HepG2 (cell line): Measurements from ENCODE around the gene CLMP. TPM values are rescaled to one million over a fixed set of nuclear protein-coding genes. Genes with fewer than 3 reads are reported as not detected.

Experiments used
- ZNF431 ChIP-seq: sonication (generic); formaldehyde crosslinking; IDR thresholded peaks from 2 replicates; pipeline ENCODE4 v1.9.0; 2022; ENCODE audit warnings: missing genetic modification reagents, low read depth, mild to moderate bottlenecking, borderline replicate concordance
- ZNF501 ChIP-seq: sonication (generic); formaldehyde crosslinking; IDR thresholded peaks from 2 replicates; pipeline ENCODE4 v1.5.1; 2020; ENCODE audit warnings: mild to moderate bottlenecking, moderate library complexity, missing genetic modification reagents
- polyA plus RNA-seq, 8 experiments: library from polyadenylated mRNA; depleted of rRNA in 3 of 8; stranded (reverse) in 7 of 8; unstranded in 1 of 8; fragments of >200 nt; fragmentation: Illumina TruSeq in 4 of 8; extraction: Trizol in 4 of 8; gene quantifications; 2 replicates each; pipeline versions ENCODE4 v1.2.1 to v1.2.3, GENCODE V29; 2011 to 2016; ENCODE audit warnings: low read depth in 4 of 8, missing spikeins in 1 of 8, mixed read lengths in 1 of 8; ENCODE audit not compliant: insufficient read depth in 1 of 8
- total RNA-seq, 5 experiments: library from RNA; depleted of rRNA; stranded (reverse); fragments of >200 nt; fragmentation: Illumina TruSeq; extraction: Trizol; gene quantifications; 2 replicates each; pipeline ENCODE4 v1.2.3, GENCODE V29; 2016; ENCODE audit warnings: low read depth in 1 of 5
- TF ChIP-seq, protein P1 (sequence below): sonication (generic); formaldehyde crosslinking; IDR thresholded peaks from 2 replicates; pipeline ENCODE4 v1.5.0; 2020; ENCODE audit warnings: mild to moderate bottlenecking, missing genetic modification reagents
- TF ChIP-seq, protein P2 (sequence below): sonication (generic); formaldehyde crosslinking; IDR thresholded peaks from 2 replicates; pipeline ENCODE4 v1.8.0; 2022; ENCODE audit warnings: missing genetic modification reagents, mild to moderate bottlenecking, moderate library complexity, borderline replicate concordance
- TF ChIP-seq, protein P3 (sequence below): sonication (generic); formaldehyde crosslinking; IDR thresholded peaks from 2 replicates; pipeline ENCODE4 v1.5.1; 2020; ENCODE audit warnings: missing genetic modification reagents, mild to moderate bottlenecking, borderline replicate concordance

CLMP gene
- total and polyA plus RNA-seq, 2 of the 13 experiments (the other 11 are each of a cell fraction or from before 2014, with no cell fraction given), result not detected

DNA sequence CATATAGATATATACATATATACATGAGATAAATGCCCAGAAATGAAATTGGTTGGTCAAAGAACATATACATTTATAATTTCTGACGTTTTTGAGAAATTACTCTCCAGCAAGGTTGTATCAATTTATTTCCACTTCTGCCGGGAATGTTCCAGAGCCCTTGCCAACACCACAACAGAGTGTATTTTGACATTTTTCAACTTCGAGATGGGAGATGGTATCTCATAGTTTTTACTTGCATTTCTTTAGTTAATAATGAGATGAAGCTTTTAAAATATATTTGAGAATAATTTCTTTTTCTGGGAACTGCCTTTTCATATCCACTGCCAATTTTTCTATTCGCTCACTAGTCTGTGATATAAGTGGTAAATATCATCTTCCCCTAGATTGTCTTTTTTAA, 19.3 kb upstream of the CLMP start (continued):
- TF ChIP-seq, protein P1, sequence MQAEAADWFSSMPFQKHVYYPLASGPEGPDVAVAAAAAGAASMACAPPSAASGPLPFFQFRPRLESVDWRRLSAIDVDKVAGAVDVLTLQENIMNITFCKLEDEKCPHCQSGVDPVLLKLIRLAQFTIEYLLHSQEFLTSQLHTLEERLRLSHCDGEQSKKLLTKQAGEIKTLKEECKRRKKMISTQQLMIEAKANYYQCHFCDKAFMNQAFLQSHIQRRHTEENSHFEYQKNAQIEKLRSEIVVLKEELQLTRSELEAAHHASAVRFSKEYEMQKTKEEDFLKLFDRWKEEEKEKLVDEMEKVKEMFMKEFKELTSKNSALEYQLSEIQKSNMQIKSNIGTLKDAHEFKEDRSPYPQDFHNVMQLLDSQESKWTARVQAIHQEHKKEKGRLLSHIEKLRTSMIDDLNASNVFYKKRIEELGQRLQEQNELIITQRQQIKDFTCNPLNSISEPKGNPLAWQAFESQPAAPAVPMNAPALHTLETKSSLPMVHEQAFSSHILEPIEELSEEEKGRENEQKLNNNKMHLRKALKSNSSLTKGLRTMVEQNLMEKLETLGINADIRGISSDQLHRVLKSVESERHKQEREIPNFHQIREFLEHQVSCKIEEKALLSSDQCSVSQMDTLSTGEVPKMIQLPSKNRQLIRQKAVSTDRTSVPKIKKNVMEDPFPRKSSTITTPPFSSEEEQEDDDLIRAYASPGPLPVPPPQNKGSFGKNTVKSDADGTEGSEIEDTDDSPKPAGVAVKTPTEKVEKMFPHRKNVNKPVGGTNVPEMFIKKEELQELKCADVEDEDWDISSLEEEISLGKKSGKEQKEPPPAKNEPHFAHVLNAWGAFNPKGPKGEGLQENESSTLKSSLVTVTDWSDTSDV (CRISPR knock-in tag), result no peak
- no peak for TF ChIP-seq ZNF501 (CRISPR knock-in tag)
- TF ChIP-seq, protein P2, sequence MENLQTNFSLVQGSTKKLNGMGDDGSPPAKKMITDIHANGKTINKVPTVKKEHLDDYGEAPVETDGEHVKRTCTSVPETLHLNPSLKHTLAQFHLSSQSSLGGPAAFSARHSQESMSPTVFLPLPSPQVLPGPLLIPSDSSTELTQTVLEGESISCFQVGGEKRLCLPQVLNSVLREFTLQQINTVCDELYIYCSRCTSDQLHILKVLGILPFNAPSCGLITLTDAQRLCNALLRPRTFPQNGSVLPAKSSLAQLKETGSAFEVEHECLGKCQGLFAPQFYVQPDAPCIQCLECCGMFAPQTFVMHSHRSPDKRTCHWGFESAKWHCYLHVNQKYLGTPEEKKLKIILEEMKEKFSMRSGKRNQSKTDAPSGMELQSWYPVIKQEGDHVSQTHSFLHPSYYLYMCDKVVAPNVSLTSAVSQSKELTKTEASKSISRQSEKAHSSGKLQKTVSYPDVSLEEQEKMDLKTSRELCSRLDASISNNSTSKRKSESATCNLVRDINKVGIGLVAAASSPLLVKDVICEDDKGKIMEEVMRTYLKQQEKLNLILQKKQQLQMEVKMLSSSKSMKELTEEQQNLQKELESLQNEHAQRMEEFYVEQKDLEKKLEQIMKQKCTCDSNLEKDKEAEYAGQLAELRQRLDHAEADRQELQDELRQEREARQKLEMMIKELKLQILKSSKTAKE (CRISPR knock-in tag), result no peak
- no peak for TF ChIP-seq ZNF431 (CRISPR knock-in tag)
- TF ChIP-seq, protein P3, sequence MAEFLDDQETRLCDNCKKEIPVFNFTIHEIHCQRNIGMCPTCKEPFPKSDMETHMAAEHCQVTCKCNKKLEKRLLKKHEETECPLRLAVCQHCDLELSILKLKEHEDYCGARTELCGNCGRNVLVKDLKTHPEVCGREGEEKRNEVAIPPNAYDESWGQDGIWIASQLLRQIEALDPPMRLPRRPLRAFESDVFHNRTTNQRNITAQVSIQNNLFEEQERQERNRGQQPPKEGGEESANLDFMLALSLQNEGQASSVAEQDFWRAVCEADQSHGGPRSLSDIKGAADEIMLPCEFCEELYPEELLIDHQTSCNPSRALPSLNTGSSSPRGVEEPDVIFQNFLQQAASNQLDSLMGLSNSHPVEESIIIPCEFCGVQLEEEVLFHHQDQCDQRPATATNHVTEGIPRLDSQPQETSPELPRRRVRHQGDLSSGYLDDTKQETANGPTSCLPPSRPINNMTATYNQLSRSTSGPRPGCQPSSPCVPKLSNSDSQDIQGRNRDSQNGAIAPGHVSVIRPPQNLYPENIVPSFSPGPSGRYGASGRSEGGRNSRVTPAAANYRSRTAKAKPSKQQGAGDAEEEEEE (CRISPR knock-in tag), result no peak
